Measurements from ENCODE around the gene ELK4. TPM values are rescaled to one million over a fixed set of nuclear protein-coding genes. Genes with fewer than 3 reads are reported as not detected.

ELK4 gene
- total RNA-seq, 1 donor from 2014 or later: 37.2 TPM

GRCh38 chr1:205633421-205633976 is 1.7 kb upstream of the ELK4 start:
- H3K27me3 Mint-ChIP-seq (ENCODE audit: low read depth): no peaks in the 10 kb centered on the region
- no peak overlapping the region for H3K4me3 Mint-ChIP-seq (ENCODE audit: unreplicated experiment)

GRCh38 chr1:205632669-205633169 is 908 bp upstream of the ELK4 start:
- DNase-seq (ENCODE audit: low spot score): no peak
- Mint-ChIP-seq H3K9me3 (ENCODE audit: low read depth) (no peaks in the 10 kb centered on the region), H3K36me3 (ENCODE audit: low read depth) (no peaks in the 10 kb centered on the region), H3K4me1 (ENCODE audit: low read depth) (peaks cover 38% of the 10 kb centered on the region), H3K27ac (ENCODE audit: unreplicated experiment) (peak overlapping the region; percentile 96), H3K27me3 (ENCODE audit: low read depth) (no peaks in the 10 kb centered on the region), H3K4me3 (ENCODE audit: unreplicated experiment) (peak overlapping the region; percentile 82)
- no peak for TF ChIP-seq CTCF (IDR thresholded peaks at IDR 0.05)

More at GRCh38 chr1:205633421-205633976, 1.7 kb upstream of the ELK4 start:
- H3K4me1 Mint-ChIP-seq (ENCODE audit: low read depth): peaks cover 41% of the 10 kb centered on the region
- no peak overlapping the region for H3K27ac Mint-ChIP-seq (ENCODE audit: unreplicated experiment)
- H3K9me3 Mint-ChIP-seq (ENCODE audit: low read depth): no peaks in the 10 kb centered on the region
- no peaks in the 10 kb centered on the region for H3K36me3 Mint-ChIP-seq (ENCODE audit: low read depth)
- no peak for DNase-seq (ENCODE audit: low spot score)
- no peak for TF ChIP-seq CTCF (IDR thresholded peaks at IDR 0.05)

- H3K4me1 Mint-ChIP-seq (ENCODE audit: low read depth): peaks cover 34% of the 10 kb centered on the region
- peak overlapping the region; percentile 95 for H3K4me3 Mint-ChIP-seq (ENCODE audit: unreplicated experiment)
- TF ChIP-seq CTCF (IDR thresholded peaks at IDR 0.05): no peak
- H3K36me3 Mint-ChIP-seq (ENCODE audit: low read depth): peaks cover 1% of the 10 kb centered on the region
- DNase-seq (ENCODE audit: low spot score): no peak
- H3K27me3 Mint-ChIP-seq (ENCODE audit: low read depth): no peaks in the 10 kb centered on the region
- H3K9me3 Mint-ChIP-seq (ENCODE audit: low read depth): no peaks in the 10 kb centered on the region
- peak overlapping the region; percentile 98 for H3K27ac Mint-ChIP-seq (ENCODE audit: unreplicated experiment)
Measured at GRCh38 chr1:205631010-205631767, 622 bp downstream of the ELK4 start.

- H3K4me3 Mint-ChIP-seq (ENCODE audit: unreplicated experiment): peak overlapping the region; percentile 95
- H3K36me3 Mint-ChIP-seq (ENCODE audit: low read depth): peaks cover 1% of the 10 kb centered on the region
- no peaks in the 10 kb centered on the region for H3K9me3 Mint-ChIP-seq (ENCODE audit: low read depth)
- no peak for TF ChIP-seq CTCF (IDR thresholded peaks at IDR 0.05)
- H3K27ac Mint-ChIP-seq (ENCODE audit: unreplicated experiment): peak overlapping the region; percentile 98
- H3K4me1 Mint-ChIP-seq (ENCODE audit: low read depth): peaks cover 34% of the 10 kb centered on the region
- DNase-seq (ENCODE audit: low spot score): no peak
- no peaks in the 10 kb centered on the region for H3K27me3 Mint-ChIP-seq (ENCODE audit: low read depth)
Measured at GRCh38 chr1:205630651-205631009, 1.2 kb downstream of the ELK4 start.

GRCh38 chr1:205630241-205630640 is 1.6 kb downstream of the ELK4 start:
- peak overlapping the region; percentile 95 for H3K4me3 Mint-ChIP-seq (ENCODE audit: unreplicated experiment)
- peaks cover 1% of the 10 kb centered on the region for H3K36me3 Mint-ChIP-seq (ENCODE audit: low read depth)
- no peaks in the 10 kb centered on the region for H3K27me3 Mint-ChIP-seq (ENCODE audit: low read depth)
- H3K4me1 Mint-ChIP-seq (ENCODE audit: low read depth): peaks cover 34% of the 10 kb centered on the region
- H3K27ac Mint-ChIP-seq (ENCODE audit: unreplicated experiment): peak overlapping the region; percentile 98
- no peak for TF ChIP-seq CTCF (IDR thresholded peaks at IDR 0.05)
- no peaks in the 10 kb centered on the region for H3K9me3 Mint-ChIP-seq (ENCODE audit: low read depth)
- no peak for DNase-seq (ENCODE audit: low spot score)
